ENCODE measurements around the gene RPS3.

The RPS3 gene

GRCh38 chr11:75369560-75370255, 29.6 kb upstream of the RPS3 start:
- DNase-seq (ENCODE audit: extremely low spot score): no peak
- no peak for TF ChIP-seq ARNT (IDR thresholded peaks at IDR 0.05)
- TF ChIP-seq PKNOX1 (IDR thresholded peaks at IDR 0.05): no peak
- no peak for TF ChIP-seq LEF1 (IDR thresholded peaks at IDR 0.05; ENCODE audit: borderline replicate concordance)
- no peak for TF ChIP-seq CTBP1 (IDR thresholded peaks at IDR 0.05; ENCODE audit: borderline replicate concordance)
- no peak for TF ChIP-seq BHLHE40 (IDR thresholded peaks at IDR 0.05; ENCODE audit: borderline replicate concordance)
- ChIA-PET CTCF (interaction anchor here (0.6 kb wide), 1 partner anchor 204 kb away, joined by 3 read pairs; no protein-coding TSS in a partner anchor), POLR2A (no interaction called here)

- no peak for TF ChIP-seq BHLHE40 (IDR thresholded peaks at IDR 0.05; ENCODE audit: borderline replicate concordance)
- TF ChIP-seq SP1 (IDR thresholded peaks at IDR 0.05): no peak
- no peak for TF ChIP-seq TARDBP (IDR thresholded peaks at IDR 0.05)
- TF ChIP-seq FOXA1 (IDR thresholded peaks at IDR 0.05): no peak
- no peak for TF ChIP-seq ARNT (IDR thresholded peaks at IDR 0.05)
- no peak for TF ChIP-seq NFRKB (IDR thresholded peaks at IDR 0.05)
- TF ChIP-seq ELF4 (IDR thresholded peaks at IDR 0.05): no peak
- no peak for TF ChIP-seq LEF1 (IDR thresholded peaks at IDR 0.05; ENCODE audit: borderline replicate concordance)
- no peak for TF ChIP-seq ZNF384 (IDR thresholded peaks at IDR 0.05)
- TF ChIP-seq PKNOX1 (IDR thresholded peaks at IDR 0.05): no peak
- no peak for TF ChIP-seq HDGF (IDR thresholded peaks at IDR 0.05; ENCODE audit: borderline replicate concordance)
- TF ChIP-seq SUZ12 (IDR thresholded peaks at IDR 0.05): no peak
- TF ChIP-seq CTBP1 (IDR thresholded peaks at IDR 0.05; ENCODE audit: borderline replicate concordance): no peak
- no peak for TF ChIP-seq FOXM1 (IDR thresholded peaks at IDR 0.05; ENCODE audit: borderline replicate concordance)
- TF ChIP-seq FOXK2 (IDR thresholded peaks at IDR 0.05): no peak
- CTCF ChIA-PET: interaction anchor here (1.3 kb wide), 1 partner anchor 10 kb away, joined by 3 read pairs; no protein-coding TSS in a partner anchor
- no peak for DNase-seq (ENCODE audit: extremely low spot score)
- POLR2A ChIA-PET: no interaction called here
Observed at GRCh38 chr11:75371949-75372876, 27.1 kb upstream of the RPS3 start.

GRCh38 chr11:75373201-75373600, 26.1 kb upstream of the RPS3 start:
- TF ChIP-seq PKNOX1 (IDR thresholded peaks at IDR 0.05) (no peak), LEF1 (IDR thresholded peaks at IDR 0.05; ENCODE audit: borderline replicate concordance) (no peak), ARNT (IDR thresholded peaks at IDR 0.05) (no peak), ELF4 (IDR thresholded peaks at IDR 0.05) (no peak), SP1 (IDR thresholded peaks at IDR 0.05) (no peak), FOXA1 (IDR thresholded peaks at IDR 0.05) (no peak), FOXK2 (IDR thresholded peaks at IDR 0.05) (no peak), FOXM1 (IDR thresholded peaks at IDR 0.05; ENCODE audit: borderline replicate concordance) (no peak), CTBP1 (IDR thresholded peaks at IDR 0.05; ENCODE audit: borderline replicate concordance) (no peak), SUZ12 (IDR thresholded peaks at IDR 0.05) (no peak), HDGF (IDR thresholded peaks at IDR 0.05; ENCODE audit: borderline replicate concordance) (no peak), NFRKB (IDR thresholded peaks at IDR 0.05) (no peak), L3MBTL2 (conservative IDR thresholded peaks at IDR 0.05) (no peak)
- ChIA-PET CTCF (no interaction called here), POLR2A (no interaction called here)
- DNase-seq (ENCODE audit: extremely low spot score): no peak

GRCh38 chr11:75374646-75375045, 24.7 kb upstream of the RPS3 start:
- POLR2A ChIA-PET: no interaction called here
- TF ChIP-seq SUZ12 (IDR thresholded peaks at IDR 0.05) (no peak), LEF1 (IDR thresholded peaks at IDR 0.05; ENCODE audit: borderline replicate concordance) (no peak), ELF4 (IDR thresholded peaks at IDR 0.05) (no peak), HDGF (IDR thresholded peaks at IDR 0.05; ENCODE audit: borderline replicate concordance) (no peak), BHLHE40 (IDR thresholded peaks at IDR 0.05; ENCODE audit: borderline replicate concordance) (no peak), L3MBTL2 (conservative IDR thresholded peaks at IDR 0.05) (no peak), ZNF384 (IDR thresholded peaks at IDR 0.05) (no peak), PKNOX1 (IDR thresholded peaks at IDR 0.05) (no peak), FOXM1 (IDR thresholded peaks at IDR 0.05; ENCODE audit: borderline replicate concordance) (no peak), SP1 (IDR thresholded peaks at IDR 0.05) (no peak), NFRKB (IDR thresholded peaks at IDR 0.05) (no peak), ARNT (IDR thresholded peaks at IDR 0.05) (no peak), FOXA1 (IDR thresholded peaks at IDR 0.05) (no peak), CTBP1 (IDR thresholded peaks at IDR 0.05; ENCODE audit: borderline replicate concordance) (no peak), TARDBP (IDR thresholded peaks at IDR 0.05) (no peak), FOXK2 (IDR thresholded peaks at IDR 0.05) (no peak)
- CTCF ChIA-PET: interaction anchor here (1.0 kb wide), 1 partner anchor 13 kb away, joined by 3 read pairs; no protein-coding TSS in a partner anchor

GRCh38 chr11:75375626-75376025, 23.7 kb upstream of the RPS3 start:
- TF ChIP-seq PKNOX1 (IDR thresholded peaks at IDR 0.05): no peak
- TF ChIP-seq HDGF (IDR thresholded peaks at IDR 0.05; ENCODE audit: borderline replicate concordance): no peak
- no peak for TF ChIP-seq CTBP1 (IDR thresholded peaks at IDR 0.05; ENCODE audit: borderline replicate concordance)
- TF ChIP-seq BHLHE40 (IDR thresholded peaks at IDR 0.05; ENCODE audit: borderline replicate concordance): no peak
- no peak for TF ChIP-seq ARNT (IDR thresholded peaks at IDR 0.05)
- TF ChIP-seq SP1 (IDR thresholded peaks at IDR 0.05): no peak
- TF ChIP-seq NFRKB (IDR thresholded peaks at IDR 0.05): no peak
- TF ChIP-seq SUZ12 (IDR thresholded peaks at IDR 0.05): no peak
- no peak for TF ChIP-seq TARDBP (IDR thresholded peaks at IDR 0.05)
- TF ChIP-seq LEF1 (IDR thresholded peaks at IDR 0.05; ENCODE audit: borderline replicate concordance): no peak
- TF ChIP-seq ELF4 (IDR thresholded peaks at IDR 0.05): no peak
- no peak for TF ChIP-seq FOXK2 (IDR thresholded peaks at IDR 0.05)
- no peak for TF ChIP-seq ZNF384 (IDR thresholded peaks at IDR 0.05)
- TF ChIP-seq FOXA1 (IDR thresholded peaks at IDR 0.05): no peak
- TF ChIP-seq FOXM1 (IDR thresholded peaks at IDR 0.05; ENCODE audit: borderline replicate concordance): no peak
- TF ChIP-seq L3MBTL2 (conservative IDR thresholded peaks at IDR 0.05): no peak
- CTCF ChIA-PET: no interaction called here
- DNase-seq (ENCODE audit: extremely low spot score): no peak
- POLR2A ChIA-PET: no interaction called here

More at GRCh38 chr11:75374646-75375045, 24.7 kb upstream of the RPS3 start:
- DNase-seq (ENCODE audit: extremely low spot score): no peak

Measured in HEK293T (cell line).